Neural cell (in vitro differentiated cells): ENCODE data around the gene TAP1.

Source experiments
- EP300 ChIP-seq: fragments of 450-650 bp; conservative IDR thresholded peaks from 2 replicates; pipeline ENCODE4 v1.6.1; 2014; ENCODE audit warnings: antibody characterized with exemption, mild to moderate bottlenecking, moderate library complexity; ENCODE audit not compliant: poor library complexity, severe bottlenecking
- EZH2 ChIP-seq: fragments of 200-600, 300-800 bp; shearing (Covaris generic), sonication (generic); IDR thresholded peaks from 2 replicates; pipeline ENCODE4 v1.6.1; 2014; ENCODE audit warnings: antibody characterized with exemption, low read length, borderline replicate concordance, mild to moderate bottlenecking; ENCODE audit not compliant: insufficient read depth, poor library complexity, severe bottlenecking
- MXI1 ChIP-seq: fragments of 450-650 bp; conservative IDR thresholded peaks from 2 replicates; pipeline ENCODE4 v1.6.1; 2014; ENCODE audit warnings: antibody characterized with exemption, mild to moderate bottlenecking; ENCODE audit not compliant: poor library complexity, severe bottlenecking
- POLR2AphosphoS5 ChIP-seq: IDR thresholded peaks from 2 replicates; pipeline ENCODE4 v1.6.1; 2012
- RAD21 ChIP-seq: fragments of 450-650 bp; conservative IDR thresholded peaks from 2 replicates; pipeline ENCODE4 v1.6.1; 2014; ENCODE audit warnings: antibody characterized with exemption, mild to moderate bottlenecking, moderate library complexity
- TF ChIP-seq, protein P1 (sequence below): fragments of 450-650 bp; IDR thresholded peaks from 2 replicates; pipeline ENCODE4 v1.5.1; 2014; ENCODE audit warnings: antibody characterized with exemption, mild to moderate bottlenecking, moderate library complexity; ENCODE audit not compliant: poor library complexity, severe bottlenecking
- TF ChIP-seq, protein P2 (sequence below): IDR thresholded peaks from 2 replicates; pipeline ENCODE4 v1.6.1; 2012; ENCODE audit warnings: borderline replicate concordance

DNA sequence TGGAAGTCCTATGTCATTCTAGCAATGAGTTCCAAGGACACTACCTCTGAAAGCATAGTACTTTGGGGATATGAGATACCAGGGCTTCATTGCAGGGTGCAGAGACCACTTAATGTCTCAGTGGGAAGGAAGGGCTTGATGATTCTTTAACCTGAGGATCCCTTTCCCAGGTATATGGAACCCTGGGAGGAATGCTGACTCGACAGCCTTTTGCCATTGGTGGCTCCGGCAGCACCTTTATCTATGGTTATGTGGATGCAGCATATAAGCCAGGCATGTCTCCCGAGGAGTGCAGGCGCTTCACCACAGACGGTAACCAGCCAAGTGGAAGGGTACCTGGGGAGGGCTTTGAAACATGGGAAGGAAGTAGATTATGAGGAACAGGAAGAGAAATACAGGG lies 4.7 kb upstream of the TAP1 start:
- TF ChIP-seq, protein P1, sequence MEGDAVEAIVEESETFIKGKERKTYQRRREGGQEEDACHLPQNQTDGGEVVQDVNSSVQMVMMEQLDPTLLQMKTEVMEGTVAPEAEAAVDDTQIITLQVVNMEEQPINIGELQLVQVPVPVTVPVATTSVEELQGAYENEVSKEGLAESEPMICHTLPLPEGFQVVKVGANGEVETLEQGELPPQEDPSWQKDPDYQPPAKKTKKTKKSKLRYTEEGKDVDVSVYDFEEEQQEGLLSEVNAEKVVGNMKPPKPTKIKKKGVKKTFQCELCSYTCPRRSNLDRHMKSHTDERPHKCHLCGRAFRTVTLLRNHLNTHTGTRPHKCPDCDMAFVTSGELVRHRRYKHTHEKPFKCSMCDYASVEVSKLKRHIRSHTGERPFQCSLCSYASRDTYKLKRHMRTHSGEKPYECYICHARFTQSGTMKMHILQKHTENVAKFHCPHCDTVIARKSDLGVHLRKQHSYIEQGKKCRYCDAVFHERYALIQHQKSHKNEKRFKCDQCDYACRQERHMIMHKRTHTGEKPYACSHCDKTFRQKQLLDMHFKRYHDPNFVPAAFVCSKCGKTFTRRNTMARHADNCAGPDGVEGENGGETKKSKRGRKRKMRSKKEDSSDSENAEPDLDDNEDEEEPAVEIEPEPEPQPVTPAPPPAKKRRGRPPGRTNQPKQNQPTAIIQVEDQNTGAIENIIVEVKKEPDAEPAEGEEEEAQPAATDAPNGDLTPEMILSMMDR = no peak
- TF ChIP-seq EZH2 = no peak
- TF ChIP-seq EP300 = no peak
- no peak for TF ChIP-seq POLR2AphosphoS5
- TF ChIP-seq RAD21 = no peak
- no peak for TF ChIP-seq MXI1
- TF ChIP-seq, protein P2, sequence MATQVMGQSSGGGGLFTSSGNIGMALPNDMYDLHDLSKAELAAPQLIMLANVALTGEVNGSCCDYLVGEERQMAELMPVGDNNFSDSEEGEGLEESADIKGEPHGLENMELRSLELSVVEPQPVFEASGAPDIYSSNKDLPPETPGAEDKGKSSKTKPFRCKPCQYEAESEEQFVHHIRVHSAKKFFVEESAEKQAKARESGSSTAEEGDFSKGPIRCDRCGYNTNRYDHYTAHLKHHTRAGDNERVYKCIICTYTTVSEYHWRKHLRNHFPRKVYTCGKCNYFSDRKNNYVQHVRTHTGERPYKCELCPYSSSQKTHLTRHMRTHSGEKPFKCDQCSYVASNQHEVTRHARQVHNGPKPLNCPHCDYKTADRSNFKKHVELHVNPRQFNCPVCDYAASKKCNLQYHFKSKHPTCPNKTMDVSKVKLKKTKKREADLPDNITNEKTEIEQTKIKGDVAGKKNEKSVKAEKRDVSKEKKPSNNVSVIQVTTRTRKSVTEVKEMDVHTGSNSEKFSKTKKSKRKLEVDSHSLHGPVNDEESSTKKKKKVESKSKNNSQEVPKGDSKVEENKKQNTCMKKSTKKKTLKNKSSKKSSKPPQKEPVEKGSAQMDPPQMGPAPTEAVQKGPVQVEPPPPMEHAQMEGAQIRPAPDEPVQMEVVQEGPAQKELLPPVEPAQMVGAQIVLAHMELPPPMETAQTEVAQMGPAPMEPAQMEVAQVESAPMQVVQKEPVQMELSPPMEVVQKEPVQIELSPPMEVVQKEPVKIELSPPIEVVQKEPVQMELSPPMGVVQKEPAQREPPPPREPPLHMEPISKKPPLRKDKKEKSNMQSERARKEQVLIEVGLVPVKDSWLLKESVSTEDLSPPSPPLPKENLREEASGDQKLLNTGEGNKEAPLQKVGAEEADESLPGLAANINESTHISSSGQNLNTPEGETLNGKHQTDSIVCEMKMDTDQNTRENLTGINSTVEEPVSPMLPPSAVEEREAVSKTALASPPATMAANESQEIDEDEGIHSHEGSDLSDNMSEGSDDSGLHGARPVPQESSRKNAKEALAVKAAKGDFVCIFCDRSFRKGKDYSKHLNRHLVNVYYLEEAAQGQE = no peak
